NCI-H774 (cell line): Measurements from ENCODE around the gene DYNAP.

Experiments
- DNase-seq: peaks from one replicate; lab custom pipeline; 2025; lab: John Stamatoyannopoulos, UW

Gene DYNAP, protein sequence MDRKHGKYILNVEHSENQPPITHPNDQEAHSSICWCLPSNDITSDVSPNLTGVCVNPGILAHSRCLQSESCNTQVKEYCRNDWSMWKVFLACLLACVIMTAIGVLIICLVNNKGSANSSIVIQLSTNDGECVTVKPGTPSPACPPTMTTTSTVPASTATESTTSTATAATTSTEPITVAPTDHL

DNA sequence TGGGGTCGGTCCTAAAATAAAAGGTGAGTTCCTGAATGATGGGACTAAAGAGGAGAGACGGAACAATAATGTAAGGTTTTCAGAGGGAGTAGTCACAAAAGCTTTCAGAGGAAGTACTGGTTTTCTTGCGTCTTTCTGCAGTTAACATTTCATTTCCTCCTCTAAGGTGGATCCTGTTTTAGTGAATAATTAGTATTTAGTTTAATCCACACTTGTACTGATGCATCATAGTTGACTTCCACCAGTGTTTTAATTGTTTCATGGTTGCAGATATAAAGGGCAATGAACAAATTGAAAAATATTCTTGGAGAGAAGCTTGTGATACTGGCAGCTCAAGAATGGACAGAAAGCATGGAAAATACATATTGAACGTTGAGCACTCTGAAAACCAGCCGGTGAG lies at the start of gene DYNAP:
Gene DYNAP, plus strand, starts transcription at position 301 of the 400 bp plus-strand sequence. Its CDS starts 38 bp downstream, at position 339.
- no peak for DNase-seq

DNA sequence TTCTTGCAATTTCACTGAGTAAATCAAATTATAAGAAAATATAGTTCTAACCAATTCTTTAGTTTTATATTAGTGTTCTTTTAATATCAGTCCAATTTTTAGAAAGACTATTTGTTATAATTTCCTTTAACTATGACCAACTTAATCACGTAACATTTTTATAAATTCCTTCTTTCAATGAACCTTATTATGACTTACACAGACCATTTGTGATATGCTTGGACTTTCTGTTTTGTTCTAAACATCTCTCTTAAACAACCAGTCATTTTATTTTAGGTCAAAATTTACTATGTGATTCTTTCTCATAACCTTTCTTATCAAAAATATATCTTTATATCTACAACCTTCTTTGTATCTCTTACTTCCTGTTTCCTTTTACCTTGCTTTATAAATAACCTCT lies 39.5 kb upstream of the DYNAP start:
- DNase-seq: no peak

DNA sequence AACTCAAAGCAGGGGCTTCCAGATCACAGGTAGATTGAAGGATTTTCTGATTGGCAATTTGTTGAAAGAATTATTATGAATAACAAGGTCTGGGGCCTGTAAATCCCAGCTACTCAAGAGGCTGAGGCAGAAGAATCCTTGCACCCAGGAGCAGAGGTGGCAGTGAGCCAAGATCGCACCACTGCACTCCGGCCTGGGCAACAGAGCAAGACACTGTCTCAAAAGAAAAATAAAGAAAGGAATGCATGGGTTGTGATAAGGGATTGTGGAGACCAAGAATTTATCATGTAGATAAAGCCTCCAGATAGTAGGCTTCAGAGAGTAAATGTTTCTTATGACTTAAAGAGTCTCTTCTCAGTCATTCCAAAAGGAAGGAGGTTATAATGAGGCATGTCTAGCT lies 35.8 kb upstream of the DYNAP start:
- no peak for DNase-seq

DNA sequence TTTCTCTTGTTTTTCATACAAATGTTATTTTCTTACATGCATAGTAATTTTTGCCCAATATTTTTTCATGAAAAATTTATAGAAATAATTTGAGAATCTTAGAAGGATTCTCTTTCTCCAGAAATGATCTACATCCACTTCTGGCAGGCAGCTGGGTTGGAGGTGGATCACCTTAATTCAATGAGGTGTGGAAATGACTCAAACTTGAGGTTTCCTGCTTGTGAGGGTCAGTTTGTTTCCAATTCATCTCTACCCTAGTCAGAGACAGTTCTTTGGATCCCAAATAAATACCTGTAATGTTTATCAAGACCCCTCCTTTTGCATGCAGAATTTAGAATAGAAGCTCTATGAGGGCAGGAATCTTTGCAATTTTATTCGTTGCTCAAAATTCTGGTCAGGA lies 35.0 kb upstream of the DYNAP start:
- no peak for DNase-seq

DNA sequence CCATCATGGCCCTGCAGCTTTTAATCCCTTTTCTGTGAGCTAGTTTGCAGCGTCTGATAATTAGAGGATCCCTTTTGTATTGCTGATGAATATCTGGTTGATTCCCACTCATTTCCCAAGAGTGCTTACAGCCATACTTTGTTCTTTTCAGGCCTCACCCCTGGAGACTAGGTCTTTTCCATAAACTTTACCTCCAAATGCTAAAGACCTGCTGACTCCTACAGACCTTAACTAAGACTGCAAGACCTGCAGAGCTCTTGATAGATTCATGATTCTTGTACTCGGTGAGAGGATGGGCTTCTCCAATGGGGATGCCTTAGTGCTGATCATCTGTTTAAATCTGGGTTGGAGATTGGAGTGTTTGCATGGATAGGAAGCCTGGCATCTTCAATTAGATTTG lies 33.1 kb upstream of the DYNAP start:
- DNase-seq: no peak

DNA sequence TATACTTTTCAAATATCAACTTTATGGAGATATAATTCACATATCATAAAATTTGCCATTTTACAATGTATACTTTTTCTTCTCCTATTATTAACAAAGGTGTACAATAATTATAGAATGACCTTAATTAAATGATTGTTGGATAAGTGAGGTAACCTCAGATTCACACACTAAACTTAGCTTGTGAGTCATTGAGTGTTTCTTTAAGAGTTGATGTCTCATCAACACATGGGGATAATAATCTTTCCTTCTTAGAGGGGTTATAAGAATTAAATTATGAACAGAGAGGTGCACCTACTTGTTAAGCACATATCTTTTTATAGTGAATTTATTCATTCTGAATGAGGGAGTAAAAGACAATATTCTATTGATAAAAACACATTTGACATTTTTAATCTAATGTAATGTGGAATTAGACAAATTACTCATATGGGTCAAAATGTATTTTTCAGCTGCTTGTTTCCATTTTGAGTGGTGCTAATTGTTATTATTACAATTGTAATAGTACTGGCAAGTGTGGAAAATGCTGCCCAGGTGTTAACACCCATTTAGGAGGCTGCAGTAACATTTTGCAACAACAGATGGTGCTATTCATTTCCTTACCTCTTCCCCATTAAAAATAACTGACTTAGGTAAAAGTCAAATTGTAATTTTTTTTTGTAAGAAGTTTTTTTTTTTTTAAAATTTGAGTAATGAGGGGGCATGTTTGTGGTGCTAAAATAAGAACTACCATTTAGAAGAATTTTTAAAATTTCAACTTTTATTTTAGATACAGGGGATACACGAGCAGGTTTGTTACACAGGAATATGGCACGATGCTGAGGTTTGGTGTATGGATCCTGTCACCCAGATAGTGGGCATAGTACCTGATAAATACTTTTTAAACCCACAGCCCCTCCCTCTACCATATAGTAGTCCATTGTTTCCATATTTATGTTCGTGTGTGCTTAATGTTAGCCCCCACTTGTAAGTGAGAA lies 32.1 kb upstream of the DYNAP start:
- no peak for DNase-seq

DNA sequence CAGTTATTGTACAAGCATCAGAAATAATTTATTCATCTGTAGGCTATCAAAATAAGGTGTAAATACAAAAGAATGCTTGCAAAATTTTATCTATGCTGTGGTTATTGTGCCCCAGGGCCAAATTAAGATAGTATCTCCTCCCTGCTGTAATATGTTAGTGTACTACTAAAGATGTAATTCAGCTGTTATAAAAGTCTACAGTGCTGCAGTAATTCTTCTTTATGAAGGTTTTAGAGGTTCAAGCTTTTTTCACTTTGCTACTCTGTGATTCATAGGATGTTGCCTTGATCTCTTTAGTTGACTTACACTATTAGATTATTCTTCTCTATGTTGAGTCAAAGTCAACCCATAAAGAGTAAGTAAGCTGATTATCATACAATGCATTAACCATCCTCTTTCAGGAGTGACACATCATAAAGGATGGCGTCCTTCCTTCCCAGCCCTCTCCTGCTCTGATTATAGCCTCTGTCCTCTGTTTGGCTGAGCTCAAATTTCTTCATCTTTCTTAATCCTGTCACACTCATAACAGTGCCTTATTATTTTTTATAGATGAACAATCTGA lies 29.3 kb upstream of the DYNAP start:
- no peak for DNase-seq

DNA sequence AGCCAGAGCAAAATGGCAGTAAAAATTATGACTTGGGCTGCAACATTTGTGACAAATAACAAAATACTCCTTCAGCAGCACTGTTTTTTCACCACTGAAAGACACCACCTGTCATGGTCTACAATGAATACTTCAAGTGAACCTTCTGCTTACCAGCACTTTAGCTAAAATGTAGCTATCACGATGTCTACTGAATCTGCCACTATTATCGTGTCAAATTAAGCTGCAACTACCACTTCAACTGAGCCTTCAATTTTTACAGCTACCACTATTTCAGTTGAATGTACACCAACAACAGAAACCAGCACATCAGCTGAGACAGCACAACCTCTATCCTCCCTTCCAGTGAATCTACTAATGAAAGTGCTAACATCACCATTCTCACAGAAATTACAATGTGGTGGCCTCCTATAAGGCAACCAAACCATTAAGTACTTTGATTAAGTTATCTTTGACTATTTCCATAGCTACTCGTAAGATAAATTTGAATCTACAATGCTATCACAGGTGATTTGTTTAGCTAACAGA lies 10.8 kb upstream of the DYNAP start:
- no peak for DNase-seq

DNA sequence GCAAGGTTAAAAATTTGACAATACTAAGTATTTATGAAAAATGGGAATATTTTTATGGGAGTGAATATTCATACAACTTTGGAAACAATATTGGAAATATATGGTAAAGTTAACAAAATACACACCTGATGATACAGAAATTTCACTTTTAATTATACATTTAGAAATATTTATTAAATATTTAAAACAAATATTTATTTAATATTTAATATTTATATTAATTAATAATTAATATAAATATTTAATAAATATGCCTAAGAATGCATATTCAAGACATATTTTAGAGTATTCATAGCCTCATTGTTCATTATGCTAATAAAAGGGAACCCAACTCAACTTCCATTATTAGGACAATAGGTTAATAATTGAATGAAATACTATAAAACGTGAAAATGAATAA lies 7.0 kb upstream of the DYNAP start:
- DNase-seq: no peak

DNA sequence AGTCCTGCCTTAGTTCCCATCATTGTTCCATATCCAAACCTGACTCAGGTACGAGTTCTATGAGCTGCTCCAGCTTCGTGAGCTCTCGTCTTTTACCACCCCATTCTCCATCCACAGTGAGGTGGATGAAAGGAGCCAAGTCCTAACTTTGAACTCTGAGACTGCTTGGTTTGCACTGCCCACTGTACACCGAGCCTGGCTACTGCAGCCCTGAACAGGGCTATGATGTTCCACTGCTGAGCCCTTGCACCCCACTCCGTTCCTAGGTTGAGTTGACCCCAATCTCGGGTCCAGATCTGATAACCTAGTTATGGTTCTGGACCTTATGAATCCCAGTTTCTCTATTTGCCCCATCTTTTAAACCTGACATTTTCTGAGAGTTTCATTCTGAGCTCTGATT lies 5.3 kb upstream of the DYNAP start:
- no peak for DNase-seq

DNA sequence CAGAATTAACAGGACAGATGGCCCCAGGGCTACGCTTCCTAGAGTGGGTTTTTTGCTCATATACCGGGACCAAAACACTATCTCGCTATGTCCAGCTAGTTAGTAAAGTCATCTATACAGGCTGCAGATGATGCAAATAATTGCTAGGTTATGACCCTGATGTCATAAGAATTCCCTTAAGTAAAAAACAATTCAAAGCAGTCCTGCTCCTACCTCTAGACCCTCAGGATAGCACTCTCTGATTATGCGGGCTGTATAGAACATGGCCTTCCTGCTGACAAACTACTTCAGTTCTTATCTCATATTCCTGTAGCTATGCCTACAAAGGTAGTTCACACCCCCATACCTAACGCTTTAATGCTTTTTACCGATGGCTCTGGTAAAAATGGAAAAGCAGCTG lies 13.2 kb downstream of the DYNAP start:
- no peak for DNase-seq

DNA sequence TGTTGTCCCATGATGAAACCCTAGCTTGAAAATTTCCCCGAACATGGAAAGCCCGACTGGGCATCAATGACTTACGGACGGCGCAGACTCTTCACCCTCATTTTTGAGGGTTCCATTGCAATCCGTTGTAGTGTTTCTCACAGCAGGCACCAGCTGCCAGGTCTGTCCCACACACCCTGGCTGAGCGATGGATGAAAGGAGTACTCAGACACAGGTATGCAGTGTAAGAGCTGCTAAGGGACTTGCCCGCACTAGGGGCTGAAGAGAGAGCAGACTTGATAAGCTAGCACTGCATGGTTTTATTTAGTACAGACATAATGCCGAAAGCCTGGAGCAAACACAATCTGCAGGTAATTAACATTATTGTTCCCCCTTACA lies 15.8 kb downstream of the DYNAP start:
- DNase-seq: no peak

DNA sequence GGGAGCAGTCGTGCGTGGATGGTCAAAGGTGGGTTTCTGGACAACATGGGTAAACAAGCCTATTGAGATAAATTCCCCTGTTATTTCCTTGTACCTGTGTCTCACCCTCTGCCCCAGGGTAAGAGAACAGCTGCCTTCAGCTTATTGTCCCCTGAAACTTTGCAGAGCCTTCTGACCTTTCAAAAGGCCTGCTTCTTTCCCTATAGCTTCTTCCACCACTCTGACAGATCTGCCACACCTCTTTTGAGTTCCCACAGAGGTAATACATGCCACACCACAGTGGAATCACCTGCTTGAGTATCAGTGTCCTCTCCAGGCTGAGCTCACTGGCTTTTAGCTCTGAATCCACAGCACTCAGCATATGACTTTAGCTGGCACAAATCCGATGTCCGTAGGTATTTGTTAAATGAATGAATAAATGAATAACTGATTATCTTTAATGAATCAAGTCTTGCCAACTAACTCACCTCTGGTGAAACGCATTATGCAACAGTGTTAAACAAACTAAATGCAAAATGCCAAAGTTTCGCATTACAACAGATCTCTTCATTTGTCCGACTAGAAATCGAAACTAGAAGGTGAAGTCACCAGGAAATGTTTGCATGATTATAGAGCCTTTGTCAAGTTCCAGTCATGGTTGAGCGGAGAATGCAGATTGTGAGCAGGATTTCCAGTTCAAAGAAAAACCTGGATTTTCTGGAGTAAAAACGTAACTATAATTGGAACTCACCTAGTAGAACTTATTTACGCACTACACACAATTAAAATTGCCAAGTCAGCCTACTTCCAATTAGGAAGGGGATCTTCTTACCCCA lies 16.4 kb downstream of the DYNAP start:
- DNase-seq: peak; percentile 37

DNA sequence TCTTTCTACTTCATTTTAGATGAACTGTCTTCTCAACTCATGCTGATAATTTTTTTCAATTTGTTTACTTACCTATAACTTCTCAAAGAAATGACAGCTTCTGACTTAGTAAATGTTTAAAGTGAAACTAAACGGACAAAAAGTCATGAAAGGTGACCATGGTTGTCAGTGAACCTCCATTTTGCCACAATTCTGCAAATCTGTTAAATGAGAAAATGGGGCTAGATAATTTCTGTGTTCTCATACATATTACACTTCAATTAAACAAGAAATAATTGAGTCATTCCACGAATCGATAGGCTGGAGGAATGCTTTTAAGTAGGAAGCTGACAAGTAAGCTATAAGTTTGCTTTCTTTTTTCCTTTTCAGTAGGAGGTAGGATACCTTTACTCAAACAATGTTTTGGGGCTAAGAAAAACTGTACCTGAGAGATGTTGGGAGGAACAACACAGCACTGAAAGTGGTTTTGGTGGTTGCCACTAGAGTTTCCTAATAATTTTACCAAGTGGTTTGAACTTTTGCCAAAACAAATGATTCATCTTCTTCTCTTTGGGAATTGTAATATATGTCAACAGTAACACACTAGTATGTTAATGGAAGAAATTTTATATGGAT lies 17.1 kb downstream of the DYNAP start:
- no peak for DNase-seq

DNA sequence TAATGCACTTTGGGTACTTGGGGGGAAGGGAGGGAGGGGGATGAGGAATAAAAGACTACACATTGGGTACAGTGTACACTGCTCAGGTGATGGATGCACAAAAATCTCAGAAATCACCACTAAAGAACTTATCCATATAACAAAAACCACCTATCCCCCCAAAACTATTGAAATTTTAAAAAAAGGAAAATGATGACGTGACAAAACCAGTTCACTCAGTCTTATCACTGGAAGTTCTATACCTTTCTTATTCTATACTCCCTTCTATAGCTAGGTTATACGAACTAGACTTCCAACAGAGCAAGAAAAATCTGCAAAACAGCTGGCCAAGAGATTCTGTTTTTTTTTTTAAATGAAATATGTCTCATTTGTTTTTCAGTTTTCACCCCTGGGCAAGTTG lies 20.8 kb downstream of the DYNAP start:
- DNase-seq: no peak

DNA sequence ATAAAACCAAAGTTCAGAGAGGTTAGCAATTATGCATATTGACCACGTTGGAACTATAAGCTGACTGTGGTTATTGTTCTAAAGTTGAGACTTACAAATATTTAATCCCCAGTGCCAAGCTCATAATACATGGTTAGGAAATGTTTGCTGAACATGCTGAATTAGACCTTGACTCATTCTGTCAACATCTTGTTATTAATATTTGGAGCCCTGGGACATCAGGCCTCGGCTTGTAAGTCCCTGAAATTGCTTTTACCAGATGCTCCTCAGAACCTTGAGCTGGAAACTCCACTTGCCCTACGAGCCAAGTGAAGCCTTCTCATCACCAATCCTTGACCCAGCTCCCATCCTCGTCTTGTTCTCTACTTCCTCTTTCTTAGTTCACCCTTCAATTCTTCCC lies 21.2 kb downstream of the DYNAP start:
- no peak for DNase-seq

DNA sequence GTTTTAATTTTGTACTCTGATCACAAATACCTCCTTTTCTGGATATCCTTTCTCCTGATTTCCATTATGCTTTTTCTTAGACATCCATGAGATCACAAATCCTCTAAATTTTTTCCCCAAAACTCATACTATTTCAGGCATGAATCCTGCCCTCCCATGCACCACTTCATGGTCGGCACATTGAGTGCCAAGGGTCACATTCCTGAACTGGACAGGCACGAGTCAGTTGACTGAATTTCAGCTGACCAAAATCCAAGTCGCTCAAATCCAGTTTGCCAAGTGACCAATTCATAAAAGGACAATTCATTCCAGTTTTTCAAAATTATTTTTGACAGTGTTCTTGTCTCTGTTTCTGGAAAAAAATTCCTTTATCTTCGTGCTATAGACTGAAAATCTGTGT lies 22.1 kb downstream of the DYNAP start:
- no peak for DNase-seq

DNA sequence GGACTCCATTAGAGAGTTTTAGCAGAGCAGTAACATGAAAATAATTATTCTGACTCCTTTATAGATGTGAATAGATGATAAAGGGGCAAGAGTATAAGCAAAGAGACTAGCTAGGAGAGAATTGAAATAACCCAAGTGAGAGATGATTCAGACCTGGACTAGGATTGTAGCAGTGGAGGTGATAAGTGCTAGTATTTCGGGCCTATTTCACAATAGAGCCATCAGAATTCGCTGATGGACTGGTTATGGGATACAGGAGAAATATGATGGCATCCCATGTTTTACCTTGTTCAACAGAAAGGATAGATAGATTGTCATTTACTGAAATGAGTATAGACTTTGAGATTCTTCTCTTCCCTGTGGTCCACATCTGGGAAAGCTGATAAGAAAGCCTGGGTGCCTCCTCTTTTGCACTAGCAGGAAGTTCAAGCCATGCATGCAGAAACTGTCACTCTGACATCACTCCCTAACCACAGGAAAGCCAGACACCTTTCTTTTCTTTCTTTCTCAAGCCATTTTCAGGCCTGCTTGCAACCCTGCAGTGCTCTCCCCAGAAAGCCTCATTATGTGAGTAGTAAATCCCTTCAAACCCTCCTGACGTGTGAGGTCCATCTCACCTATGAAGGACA lies 25.3 kb downstream of the DYNAP start:
- DNase-seq: no peak

DNA sequence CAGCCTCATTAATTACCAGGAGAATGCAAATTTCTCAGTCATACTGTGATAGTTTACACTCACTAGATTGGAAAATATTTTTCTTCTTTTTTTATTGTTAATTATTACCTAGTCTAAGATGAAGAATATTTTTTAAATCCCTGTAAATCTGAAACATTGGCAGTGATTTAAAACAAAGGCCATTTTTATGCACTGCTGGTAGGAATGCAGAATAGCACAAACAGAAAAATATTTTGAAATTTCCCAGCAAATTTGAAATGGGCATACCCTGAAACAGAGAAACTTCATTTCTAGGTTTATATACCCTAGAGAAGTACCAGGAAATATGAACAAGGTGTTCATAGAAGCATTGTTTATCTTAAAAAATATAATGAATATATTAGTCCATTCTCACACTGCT lies 31.0 kb downstream of the DYNAP start:
- DNase-seq: no peak

DNA sequence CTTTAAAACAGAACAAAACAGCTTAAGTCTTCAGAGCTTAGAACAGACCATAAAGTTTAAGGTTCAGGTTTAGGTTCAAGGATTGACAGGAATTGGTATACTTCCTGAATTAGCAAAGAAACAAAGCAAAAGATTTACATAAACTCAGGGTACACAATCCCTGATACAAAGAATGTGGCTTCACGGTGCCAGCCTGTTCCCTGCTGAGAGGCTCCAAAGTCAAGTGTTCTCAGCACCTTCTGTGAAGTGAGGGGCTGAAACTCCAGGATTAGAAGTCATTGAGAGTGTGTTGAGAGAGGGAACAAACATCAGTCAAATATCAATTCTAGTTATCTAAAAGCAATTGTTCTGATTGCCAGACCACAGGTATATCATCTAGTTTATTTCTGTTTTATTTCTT lies 35.7 kb downstream of the DYNAP start:
- no peak for DNase-seq

DNA sequence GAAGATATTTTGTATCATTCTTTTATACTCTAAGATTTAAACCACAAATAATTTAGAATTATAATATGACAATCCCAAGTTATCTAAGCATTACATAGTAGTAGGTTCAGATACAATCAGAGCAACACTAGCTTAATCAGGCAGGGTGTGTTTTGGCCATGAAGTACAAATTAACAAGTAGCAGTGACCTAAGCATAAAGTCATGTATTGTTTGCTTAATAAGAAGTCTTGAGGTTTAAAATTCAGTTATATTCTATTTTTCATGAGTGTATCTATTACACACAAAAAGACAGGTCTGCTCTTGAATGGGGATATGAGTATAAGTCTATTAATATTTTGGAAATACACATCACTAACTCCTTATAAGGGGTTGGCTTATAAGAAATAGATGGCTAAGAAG lies 39.9 kb downstream of the DYNAP start:
- DNase-seq: no peak
